DMS114 treated with DMSO at 0.1 percent for 48 hours (cell line): Measurements from ENCODE around the gene SRGAP1.
"Not testable (repeated sequence)": the region's sequence is repeated elsewhere in the genome, so short reads cannot be mapped to it uniquely, and the experiment has no call there.

Experiments used
- DNase-seq: peaks from one replicate; lab custom pipeline; 2025; ENCODE audit not compliant: unreplicated experiment; lab: John Stamatoyannopoulos, UW

SRGAP1 gene

DNA sequence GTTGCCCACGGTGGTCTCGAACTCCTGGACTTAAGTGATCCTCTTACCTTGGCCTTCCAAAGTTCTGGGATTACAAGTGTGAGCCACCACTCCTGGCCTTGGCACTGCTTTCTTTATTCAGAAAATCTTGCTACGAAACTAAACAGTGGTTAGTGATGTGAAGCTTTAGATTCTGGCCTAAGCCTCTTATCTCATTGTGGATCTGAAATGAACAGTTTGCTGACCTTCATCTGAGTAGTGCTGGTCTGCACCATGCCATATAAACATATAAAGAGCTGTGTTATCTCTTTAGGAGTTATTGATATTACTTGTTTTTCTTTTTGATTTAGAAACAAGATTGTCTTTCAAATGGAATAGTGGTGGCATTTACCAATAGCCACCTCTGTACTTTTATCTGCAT, 22.6 kb downstream of the SRGAP1 start:
- no peak for DNase-seq

GRCh38 chr12:63869656-63870055, 25.2 kb downstream of the SRGAP1 start:
- no peak for DNase-seq

- DNase-seq = no peak
Observed at GRCh38 chr12:63870838-63871237, 26.3 kb downstream of the SRGAP1 start.

- DNase-seq = no peak
Observed at GRCh38 chr12:63874897-63875480, 30.5 kb downstream of the SRGAP1 start.

DNA sequence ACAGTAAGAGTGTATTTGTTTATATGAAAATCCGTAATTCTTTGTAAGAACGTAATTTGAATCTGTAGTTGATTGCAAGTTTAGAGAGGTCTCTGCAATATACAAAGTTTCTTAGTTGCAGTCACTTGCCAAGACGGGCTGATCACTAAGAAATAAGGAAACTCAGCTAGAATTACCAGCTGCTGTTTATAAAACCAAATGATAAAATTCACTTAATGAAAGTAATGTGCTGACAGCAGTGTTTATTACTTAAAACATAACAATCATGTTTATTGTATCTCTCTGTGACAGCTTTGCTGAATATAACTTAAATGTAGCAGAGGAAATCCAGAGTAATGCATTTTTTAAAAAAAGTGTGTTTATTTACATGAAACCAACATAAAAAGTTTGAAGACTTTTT, 31.2 kb downstream of the SRGAP1 start:
- no peak for DNase-seq

DNA sequence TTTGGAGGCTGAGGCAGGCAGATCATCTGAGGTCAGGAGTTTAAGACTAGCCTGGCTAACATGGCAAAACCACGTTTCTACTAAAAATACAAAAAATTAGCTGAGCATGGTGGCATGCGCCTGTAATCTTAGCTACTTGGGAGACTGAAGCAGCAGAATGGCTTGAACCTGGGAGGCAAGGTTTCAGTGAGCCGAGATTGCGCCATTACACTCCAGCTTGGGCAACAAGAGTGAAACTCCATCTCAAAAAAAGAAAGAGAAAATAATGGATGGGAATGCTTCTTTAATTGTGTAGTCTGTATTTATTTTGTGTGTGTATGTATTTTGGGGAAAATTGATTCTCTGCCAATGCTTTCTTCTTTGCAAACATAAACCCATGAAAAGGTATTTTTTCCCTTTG, 32.5 kb downstream of the SRGAP1 start:
- no peak for DNase-seq

- DNase-seq = no peak
Observed at GRCh38 chr12:63877693-63878092, 33.2 kb downstream of the SRGAP1 start.

DNA sequence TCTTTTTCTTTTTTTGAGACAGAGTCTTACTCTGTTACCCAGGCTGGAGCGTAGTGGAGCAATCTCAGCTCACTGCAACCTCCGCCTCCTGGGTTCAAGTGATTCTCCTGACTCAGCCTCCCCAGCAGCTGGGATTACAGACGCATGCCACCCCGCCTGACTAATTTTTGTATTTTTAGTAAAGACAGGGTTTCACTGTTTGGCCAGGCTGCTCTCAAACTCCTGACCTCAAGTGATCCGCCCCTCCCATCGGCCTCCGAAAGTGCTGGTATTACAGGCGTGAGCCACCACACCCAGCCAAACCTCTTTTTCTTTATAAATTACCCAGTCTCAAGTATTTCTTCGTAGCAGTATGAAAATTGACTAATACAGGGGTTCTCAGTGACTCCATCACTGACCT, 35.7 kb downstream of the SRGAP1 start:
- DNase-seq = not testable (repeated sequence)

- DNase-seq = no peak
Observed at GRCh38 chr12:63880742-63881263, 36.3 kb downstream of the SRGAP1 start.

GRCh38 chr12:63882844-63883243, 38.3 kb downstream of the SRGAP1 start:
- DNase-seq = no peak

GRCh38 chr12:63885401-63885800, 40.9 kb downstream of the SRGAP1 start:
- no peak for DNase-seq

DNA sequence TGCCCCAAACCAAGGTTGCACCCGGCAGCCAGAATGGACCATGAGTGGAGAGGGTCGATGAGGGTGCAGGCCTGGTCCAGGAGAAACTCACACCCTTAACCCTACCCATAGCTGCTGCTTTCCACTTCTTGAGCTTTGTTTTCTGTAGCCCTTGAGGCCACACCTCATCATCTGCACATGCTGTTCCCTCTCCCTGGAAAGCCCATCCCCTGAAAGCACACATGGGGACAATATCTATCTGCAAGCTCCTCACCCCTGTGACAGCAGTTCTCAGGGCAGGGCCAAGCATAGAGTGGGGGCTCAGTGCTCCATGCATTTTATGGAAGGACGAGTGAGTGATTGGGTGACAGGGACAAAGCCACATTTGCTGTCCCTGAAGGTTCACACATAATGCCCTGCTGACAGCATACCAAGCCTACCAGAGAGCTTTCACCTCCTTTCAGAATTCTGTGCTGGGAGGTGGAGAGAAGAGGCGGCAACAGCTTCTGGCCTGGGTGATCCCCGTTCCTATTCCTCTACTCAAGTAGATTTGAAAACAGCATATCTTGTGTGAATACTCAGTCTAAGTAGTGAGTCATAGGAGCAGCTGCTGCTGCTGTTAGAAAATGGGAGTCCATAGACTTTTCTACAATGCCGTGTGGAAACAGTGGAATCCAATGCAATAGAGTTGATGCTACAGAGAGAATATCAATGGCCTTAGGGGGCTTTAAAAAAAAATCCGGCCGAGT, 44.6 kb downstream of the SRGAP1 start:
- DNase-seq = no peak

DNA sequence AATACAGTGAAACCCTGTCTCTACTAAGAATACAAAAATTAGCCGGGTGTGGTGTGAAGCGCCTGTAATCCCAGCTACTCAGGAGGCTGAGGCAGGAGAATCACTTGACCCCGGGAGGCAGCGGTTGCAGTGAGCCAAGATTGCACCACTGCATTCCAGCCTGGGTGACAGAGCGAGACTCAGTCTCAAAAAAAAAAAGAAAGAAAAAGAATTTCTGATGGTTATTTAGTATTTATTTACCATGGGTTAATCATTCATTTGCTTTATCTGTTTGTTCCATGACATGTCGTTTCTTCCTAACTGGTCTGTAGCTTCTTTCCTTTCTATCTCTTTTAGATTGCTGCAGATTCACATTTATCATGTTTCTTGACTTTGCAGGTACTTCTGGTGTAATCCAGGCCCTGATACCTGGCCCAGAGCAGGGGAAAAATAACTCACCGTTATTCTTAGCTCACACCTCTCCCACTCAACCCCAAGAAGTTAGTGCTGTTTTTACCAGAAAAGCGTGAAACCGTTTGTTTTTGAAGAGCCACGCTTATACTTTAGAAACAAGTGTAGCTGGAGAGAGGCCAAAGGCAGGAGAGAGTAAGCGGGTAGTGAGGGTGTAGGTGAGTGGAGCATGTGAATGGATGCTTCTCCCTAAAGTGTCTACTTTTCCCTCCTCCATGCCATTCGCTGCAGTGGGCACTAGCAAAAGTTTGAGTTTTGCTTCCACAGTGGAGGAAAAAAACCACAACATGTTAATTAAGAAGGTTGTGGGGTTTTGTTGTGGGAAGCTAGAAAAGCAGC, 45.4 kb downstream of the SRGAP1 start:
- DNase-seq = no peak

- DNase-seq = no peak
Observed at GRCh38 chr12:63893170-63893569, 48.7 kb downstream of the SRGAP1 start.

DNA sequence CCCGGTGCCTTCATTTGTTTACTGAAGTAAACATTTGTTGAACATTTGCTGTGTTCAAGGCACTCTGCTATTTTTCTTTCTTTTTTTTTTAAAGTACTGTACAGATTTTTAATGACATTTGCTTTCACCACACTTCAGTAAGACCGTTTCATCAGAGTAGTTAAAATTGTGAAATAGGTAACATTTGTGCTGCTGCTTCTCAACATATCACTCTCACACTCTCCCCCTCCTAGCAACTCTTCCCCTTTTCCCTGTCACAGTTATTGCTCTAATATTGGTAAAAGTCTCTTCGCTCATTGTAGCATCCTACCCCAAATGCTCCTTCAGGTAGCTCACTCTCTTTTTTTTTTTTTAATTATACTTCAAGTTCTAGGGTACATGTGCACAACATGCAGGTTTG, 49.6 kb downstream of the SRGAP1 start:
- no peak for DNase-seq

- no peak for DNase-seq
Observed at GRCh38 chr12:63895841-63896240, 51.3 kb downstream of the SRGAP1 start.

- no peak for DNase-seq
Observed at GRCh38 chr12:63897931-63898330, 53.4 kb downstream of the SRGAP1 start.

DNA sequence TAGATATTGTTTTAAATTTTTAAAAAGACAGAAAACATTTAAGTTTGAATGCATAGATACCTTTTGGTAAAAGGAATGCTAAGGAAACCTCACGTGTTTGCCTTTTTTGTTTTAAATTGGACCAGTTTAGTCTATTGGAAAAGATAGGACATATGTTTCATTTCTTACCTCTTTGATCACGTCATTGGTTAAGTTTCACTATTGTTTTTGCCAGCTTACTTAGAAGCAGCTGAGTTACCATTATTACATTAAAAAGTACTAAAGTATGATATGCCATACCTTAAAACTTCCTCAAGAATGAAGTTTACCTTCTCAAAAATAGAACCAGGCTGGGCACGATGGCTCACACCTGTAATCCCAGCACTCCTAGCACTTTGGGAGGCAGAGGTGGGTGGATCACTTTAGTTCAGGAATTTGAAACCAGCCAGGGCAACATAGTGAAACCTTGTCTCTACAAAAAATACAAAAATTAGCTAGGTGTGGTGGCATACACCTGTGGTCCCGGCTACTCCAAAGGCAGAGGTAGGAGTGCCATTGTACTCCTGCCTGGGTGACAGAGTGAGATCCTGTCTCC, 54.4 kb downstream of the SRGAP1 start:
- DNase-seq = no peak

DNA sequence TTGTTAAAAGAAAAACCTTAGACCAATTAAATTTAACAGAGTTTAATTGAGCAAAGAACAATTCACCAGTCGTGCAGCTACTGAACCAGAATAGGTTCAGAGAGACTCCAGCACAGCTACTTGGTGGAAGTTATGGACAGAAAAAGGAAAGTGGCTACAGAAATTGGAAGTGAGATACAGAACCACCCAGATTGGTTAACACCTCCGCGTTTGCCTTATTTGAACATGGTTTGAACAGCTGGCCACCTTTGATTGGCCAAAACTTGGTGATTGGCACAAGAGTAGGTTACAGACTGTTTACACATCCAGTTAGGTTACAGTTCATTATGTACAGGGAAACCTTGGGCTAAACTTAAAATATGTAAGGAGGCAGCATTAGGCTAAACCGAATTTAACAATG, 54.9 kb downstream of the SRGAP1 start:
- DNase-seq = no peak

- DNase-seq = no peak
Observed at GRCh38 chr12:63900922-63901793, 56.7 kb downstream of the SRGAP1 start.

DNA sequence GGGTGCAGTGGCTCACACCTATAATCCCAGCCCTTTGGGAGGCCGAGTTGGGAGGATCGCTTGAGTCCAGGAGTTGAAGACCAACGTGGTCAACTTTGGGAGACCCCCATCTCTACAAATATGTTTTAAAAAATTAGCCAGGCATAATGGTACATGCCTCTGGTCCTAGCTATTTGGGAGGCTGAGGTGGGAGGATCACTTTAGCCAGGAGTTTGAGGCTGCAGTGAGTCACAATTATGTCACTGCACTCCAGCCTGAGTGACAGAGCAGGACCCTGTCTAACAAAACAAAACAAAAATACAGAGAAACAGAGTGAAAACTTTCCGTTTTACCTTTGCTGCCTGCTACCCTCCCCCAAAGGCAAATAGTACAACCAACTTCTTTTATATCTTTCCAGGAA, 60.2 kb downstream of the SRGAP1 start:
- no peak for DNase-seq
